IMR-90 (cell line): ENCODE measurements around the gene RNF112. TPM values are rescaled to one million over a fixed set of nuclear protein-coding genes. Genes with fewer than 3 reads are reported as not detected.
A peak's percentile ranks its signal among the peaks of the same experiment; 100 is the strongest.

Experiments used
- ATAC-seq: fragments of 200-7000 bp; cut with Tn5 transposase; 2 replicates; pipeline ENCODE4 v1.9.1; 2020; ENCODE audit warnings: low read depth, mild to moderate bottlenecking, moderate library complexity
- BruUV-seq: library from RNA; stranded (reverse); fragments of 400-500 nt; replicated peaks from 2 replicates; lab custom pipeline; 2021; lab: Mats Ljungman, UMichigan
- CTCF ChIA-PET: fragments of 300-600 bp; formaldehyde crosslinking; extraction: SDS; loops from one replicate; lab custom pipeline; 2021; ENCODE audit warnings: antibody characterized with exemption; lab: Yijun Ruan, JAX
- POLR2A ChIA-PET: fragments of 300-600 bp; sonication (Branson Sonifier 250); formaldehyde crosslinking; loops from one replicate; lab custom pipeline; 2022; ENCODE audit warnings: antibody characterized with exemption; ENCODE audit not compliant: unreplicated experiment; lab: Charles Lee
- DNase-seq: peaks from one replicate; pipeline ENCODE4 v3.0.0; 2013
- H2AFZ ChIP-seq: replicated peaks from 2 replicates; pipeline ENCODE3; 2013; ENCODE audit warnings: low read length, mild to moderate bottlenecking; ENCODE audit not compliant: poor library complexity
- H2AK5ac ChIP-seq: 2 replicates; pipeline ENCODE4 v1.6.1; 2013; ENCODE audit warnings: low read depth, low read length, inconsistent platforms
- H2AK9ac ChIP-seq: replicated peaks from 2 replicates; pipeline ENCODE3; 2013; ENCODE audit warnings: mild to moderate bottlenecking, low read depth, low read length, moderate library complexity; ENCODE audit not compliant: poor library complexity
- H2BK120ac ChIP-seq: 2 replicates; pipeline ENCODE4 v1.6.1; 2013; ENCODE audit warnings: low read depth, low read length, inconsistent platforms
- H2BK15ac ChIP-seq: 3 replicates; pipeline ENCODE4 v1.6.1; 2013; ENCODE audit warnings: low read depth, low read length, inconsistent platforms
- H2BK20ac ChIP-seq: 2 replicates; pipeline ENCODE4 v1.6.1; 2013; ENCODE audit warnings: low read depth, mild to moderate bottlenecking, inconsistent platforms, low read length, moderate library complexity
- H2BK5ac ChIP-seq: 2 replicates; pipeline ENCODE4 v1.6.1; 2013; ENCODE audit warnings: mild to moderate bottlenecking, low read depth, low read length, inconsistent platforms; ENCODE audit not compliant: poor library complexity, severe bottlenecking
- H3K14ac ChIP-seq: replicated peaks from 2 replicates; pipeline ENCODE4 v1.6.1; 2013; ENCODE audit warnings: low read depth, low read length, inconsistent platforms
- H3K18ac ChIP-seq: 2 replicates; pipeline ENCODE4 v1.6.1; 2013; ENCODE audit warnings: low read depth, low read length, control low read depth
- H3K23ac ChIP-seq: 2 replicates; pipeline ENCODE4 v1.6.1; 2013; ENCODE audit warnings: low read depth, low read length, inconsistent platforms
- H3K27ac ChIP-seq: 2 replicates; pipeline ENCODE4 v1.5.1; 2013; ENCODE audit warnings: mild to moderate bottlenecking, control low read depth, low read length; ENCODE audit not compliant: insufficient read depth
- H3K27me3 ChIP-seq: 2 replicates; pipeline ENCODE4 v1.6.1; 2013; ENCODE audit warnings: low read length; ENCODE audit not compliant: control insufficient read depth, insufficient read depth
- H3K36me3 ChIP-seq: 2 replicates; pipeline ENCODE4 v1.6.1; 2013; ENCODE audit warnings: low read length, mixed read lengths; ENCODE audit not compliant: control insufficient read depth, insufficient read depth
- H3K4ac ChIP-seq: 2 replicates; pipeline ENCODE4 v1.6.1; 2013; ENCODE audit warnings: low read depth, low read length, inconsistent platforms
- H3K4me1 ChIP-seq: 2 replicates; pipeline ENCODE4 v1.6.1; 2013; ENCODE audit warnings: low read length, mixed read lengths; ENCODE audit not compliant: control insufficient read depth, insufficient read depth
- H3K4me2 ChIP-seq: 2 replicates; pipeline ENCODE4 v1.6.1; 2013; ENCODE audit warnings: low read depth, mild to moderate bottlenecking, control low read depth, low read length, moderate library complexity
- H3K4me3 ChIP-seq: 2 replicates; pipeline ENCODE4 v1.5.1; 2013; ENCODE audit warnings: low read depth, mild to moderate bottlenecking, control low read depth, low read length, moderate library complexity; ENCODE audit not compliant: insufficient read depth
- H3K56ac ChIP-seq: 2 replicates; pipeline ENCODE4 v1.6.1; 2013; ENCODE audit warnings: low read length, inconsistent platforms; ENCODE audit not compliant: insufficient read depth; ENCODE audit errors: extremely low read depth
- H3K79me1 ChIP-seq, 2 experiments: 2 replicates each; pipeline ENCODE4 v1.6.1; 2013; ENCODE audit warnings: low read length in 2 of 2, inconsistent platforms in 1 of 2, low read depth in 1 of 2
- H3K9ac ChIP-seq: 2 replicates; pipeline ENCODE4 v1.6.1; 2013; ENCODE audit warnings: low read depth, low read length, control low read depth
- H3K9me1 ChIP-seq: 2 replicates; pipeline ENCODE4 v1.6.1; 2013; ENCODE audit warnings: low read length, inconsistent platforms; ENCODE audit not compliant: insufficient read depth
- H3K9me3 ChIP-seq: 2 replicates; pipeline ENCODE4 v1.6.1; 2013; ENCODE audit warnings: low read length; ENCODE audit not compliant: control insufficient read depth, insufficient read depth
- H4K20me1 ChIP-seq: 2 replicates; pipeline ENCODE4 v1.6.1; 2013; ENCODE audit warnings: low read length, inconsistent platforms; ENCODE audit not compliant: insufficient read depth
- H4K5ac ChIP-seq: 2 replicates; pipeline ENCODE4 v1.6.1; 2013; ENCODE audit warnings: mild to moderate bottlenecking, low read depth, low read length, control low read depth
- H4K8ac ChIP-seq, 2 experiments: 2 replicates each; pipeline ENCODE4 v1.6.1; 2013; ENCODE audit warnings: low read depth in 2 of 2, low read length in 2 of 2, control low read depth in 1 of 2, inconsistent platforms in 1 of 2
- H4K91ac ChIP-seq: 2 replicates; pipeline ENCODE4 v1.6.1; 2013; ENCODE audit warnings: low read depth, low read length, inconsistent platforms; ENCODE audit not compliant: insufficient read depth
- CEBPB ChIP-seq: IDR thresholded peaks from 2 replicates; pipeline ENCODE4 v1.6.1; 2012; ENCODE audit warnings: low read depth, low read length, improper control_type of control experiment
- CHD1 ChIP-seq: IDR thresholded peaks from 2 replicates; pipeline ENCODE4 v1.6.1; 2012; ENCODE audit warnings: low read depth, low read length, improper control_type of control experiment
- CTCF ChIP-seq: conservative IDR thresholded peaks from 2 replicates; pipeline ENCODE4 v1.5.1; 2012; ENCODE audit warnings: mild to moderate bottlenecking, low read depth, low read length, improper control_type of control experiment
- FOS ChIP-seq: fragments of 150-350 bp; IDR thresholded peaks from 2 replicates; pipeline ENCODE4 v1.6.1; 2016; ENCODE audit warnings: low read depth, low read length
- MAFK ChIP-seq: IDR thresholded peaks from 2 replicates; pipeline ENCODE4 v1.6.1; 2012; ENCODE audit warnings: low read depth, low read length, improper control_type of control experiment
- MXI1 ChIP-seq: IDR thresholded peaks from 2 replicates; pipeline ENCODE4 v1.6.1; 2012; ENCODE audit warnings: low read depth, mild to moderate bottlenecking, low read length, moderate library complexity, borderline replicate concordance
- NFE2L2 ChIP-seq: fragments of 150-350 bp; IDR thresholded peaks from 2 replicates; pipeline ENCODE4 v1.6.1; 2016; ENCODE audit warnings: low read depth, mild to moderate bottlenecking, low read length
- POLR2A ChIP-seq: IDR thresholded peaks from 2 replicates; pipeline ENCODE4 v1.6.1; 2012; ENCODE audit warnings: mild to moderate bottlenecking, low read depth, low read length
- RCOR1 ChIP-seq: IDR thresholded peaks from 2 replicates; pipeline ENCODE4 v1.6.1; 2012; ENCODE audit warnings: mild to moderate bottlenecking, low read length, improper control_type of control experiment; ENCODE audit not compliant: insufficient replicate concordance
- RFX5 ChIP-seq: IDR thresholded peaks from 2 replicates; pipeline ENCODE4 v1.8.0; 2012; ENCODE audit warnings: low read depth, mild to moderate bottlenecking, low read length, moderate library complexity
- SMC3 ChIP-seq: fragments of 150-350 bp; IDR thresholded peaks from 2 replicates; pipeline ENCODE4 v1.6.1; 2016; ENCODE audit warnings: low read depth, mild to moderate bottlenecking, antibody characterized with exemption, low read length, moderate library complexity
- WGBS, 2 experiments: methylation state at CpG; one replicate each; pipeline versions ENCODE4 v1.1.5 to v1.1.7; 2013; ENCODE audit warnings: missing lambda C conversion rate in 2 of 2; ENCODE audit not compliant: insufficient read length in 1 of 2; ENCODE audit errors: extremely low coverage in 2 of 2; 5-methylcytosine and 5-hydroxymethylcytosine counted together
- dilution Hi-C: fragments of 300-500 bp; cut with HindIII; formaldehyde crosslinking; loops from one replicate; pipeline ENCODE4 v1.14.3; 2018; ENCODE audit warnings: low sequenced_read_pairs; ENCODE audit not compliant: unreplicated experiment
- in situ Hi-C: fragments of 300-500 bp; cut with MboI; formaldehyde crosslinking; loops from 3 replicates; pipeline ENCODE4 v1.14.3; 2019; ENCODE audit warnings: low sequenced_read_pairs, inconsistent platforms, mixed read lengths
- intact Hi-C: fragments of 100-400 bp; cut with micrococcal nuclease; formaldehyde crosslinking; loops from 2 replicates; pipeline ENCODE4 v1.10.0; 2022
- polyA plus RNA-seq, 3 experiments: library from polyadenylated mRNA; depleted of rRNA; stranded (reverse); fragments of >200 nt; gene quantifications; 2 replicates each; pipeline ENCODE4 v1.2.3, GENCODE V29; 2012; ENCODE audit warnings: low replicate concordance in 1 of 3
- total RNA-seq: library from RNA; depleted of rRNA; stranded (reverse); fragments of >200 nt; gene quantifications from 2 replicates; pipeline ENCODE4 v1.2.3, GENCODE V29; 2012
- TF ChIP-seq, protein P1 (sequence below): fragments of 150-350 bp; IDR thresholded peaks from 2 replicates; pipeline ENCODE4 v1.6.1; 2016; ENCODE audit warnings: low read depth, mild to moderate bottlenecking, low read length, moderate library complexity, borderline replicate concordance

Gene RNF112
- total and polyA plus RNA-seq, 2 of the 4 experiments (the other 2 are of a cell fraction) = 2.5 to 5.7 TPM

DNA sequence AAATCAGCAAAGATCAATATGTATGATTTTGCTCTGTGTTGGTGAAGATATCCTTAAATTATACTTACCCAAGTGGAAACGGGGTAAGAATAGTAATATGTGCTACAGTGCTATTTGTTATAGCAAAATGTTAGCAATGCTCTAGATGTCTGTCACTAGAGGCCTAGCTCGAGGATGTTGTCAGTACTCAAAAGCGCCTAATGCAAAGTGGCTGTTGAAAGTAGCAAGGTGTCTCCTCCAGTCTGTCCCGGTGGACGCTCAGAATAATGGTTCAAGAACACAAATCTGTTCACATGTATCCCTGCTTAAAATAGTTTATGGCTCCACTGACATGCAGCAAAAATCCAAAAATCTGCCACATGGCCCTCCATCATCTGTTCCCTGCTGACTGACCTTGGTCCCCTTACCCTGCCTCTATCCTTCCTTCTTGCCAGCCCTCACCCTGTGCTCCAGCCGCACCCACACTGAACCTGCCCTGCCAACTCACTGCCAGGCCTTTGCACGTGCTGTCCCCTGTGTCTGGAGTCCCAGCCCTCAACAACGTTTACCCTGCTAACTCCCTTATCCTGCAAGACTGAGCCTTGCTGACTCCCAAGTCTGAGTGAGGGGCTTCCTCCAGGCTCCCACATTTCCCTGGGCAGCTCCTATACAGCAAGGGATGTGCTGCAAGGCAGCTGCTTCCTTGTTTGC lies 9.6 kb upstream of the RNF112 start:
- Histone ChIP-seq H3K23ac (no peak overlapping the region), H3K79me1 (no peaks in the 10 kb centered on the region), H2AK9ac (no peak overlapping the region), H3K4me3 (no peak overlapping the region), H3K56ac (no peak overlapping the region), H3K4me1 (peaks cover 10% of the 10 kb centered on the region), H3K27ac (no peak overlapping the region), H4K91ac (no peak overlapping the region), H4K8ac (no peak overlapping the region), H3K9me3 (no peaks in the 10 kb centered on the region), H2AK5ac (peak overlapping the region; percentile 48), H3K4ac (no peak overlapping the region), H3K4me2 (no peak overlapping the region), H2AFZ (no peak overlapping the region), H3K9ac (no peak overlapping the region), H2BK15ac (no peak overlapping the region), H2BK5ac (no peak overlapping the region), H3K27me3 (no peaks in the 10 kb centered on the region), H3K14ac (no peak overlapping the region), H3K18ac (no peak overlapping the region; the same call in 1 of the 2 replicates), H3K36me3 (no peaks in the 10 kb centered on the region), H2BK120ac (no peak overlapping the region), H3K9me1 (peaks cover 7% of the 10 kb centered on the region; the same call in 1 of the 2 replicates), H2BK20ac (no peak overlapping the region), H4K5ac (no peak overlapping the region), H4K20me1 (no peaks in the 10 kb centered on the region)
- ChIA-PET POLR2A (no interaction called here), CTCF (no interaction called here)
- DNase-seq = no peak
- no peak; the same call in 1 of the 2 replicates for ATAC-seq
- dilution Hi-C loops (no loop called here), in situ Hi-C loops (no loop called here), intact Hi-C loops (no loop called here)
- TF ChIP-seq CHD1 (no peak), RCOR1 (no peak), CTCF (no peak), POLR2A (no peak), MXI1 (no peak), MAFK (no peak), CEBPB (no peak), RFX5 (no peak), NFE2L2 (no peak), SMC3 (no peak), FOS (no peak)
- TF ChIP-seq, protein P1, sequence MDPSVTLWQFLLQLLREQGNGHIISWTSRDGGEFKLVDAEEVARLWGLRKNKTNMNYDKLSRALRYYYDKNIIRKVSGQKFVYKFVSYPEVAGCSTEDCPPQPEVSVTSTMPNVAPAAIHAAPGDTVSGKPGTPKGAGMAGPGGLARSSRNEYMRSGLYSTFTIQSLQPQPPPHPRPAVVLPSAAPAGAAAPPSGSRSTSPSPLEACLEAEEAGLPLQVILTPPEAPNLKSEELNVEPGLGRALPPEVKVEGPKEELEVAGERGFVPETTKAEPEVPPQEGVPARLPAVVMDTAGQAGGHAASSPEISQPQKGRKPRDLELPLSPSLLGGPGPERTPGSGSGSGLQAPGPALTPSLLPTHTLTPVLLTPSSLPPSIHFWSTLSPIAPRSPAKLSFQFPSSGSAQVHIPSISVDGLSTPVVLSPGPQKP = no peak
- BruUV-seq = no TSS peak
- WGBS, 2 experiments = 59% methylated on average over 3 of the region's 8 CpGs; no CpG with 5 or more reads in 1 of the 2 experiments
